H1 (cell line): Measurements from ENCODE around the gene KCNK7. TPM values are rescaled to one million over a fixed set of nuclear protein-coding genes. Genes with fewer than 3 reads are reported as not detected.

Experiments
- CHD7 ChIP-seq: fragments of 300-600 bp; sonication (generic); IDR thresholded peaks from 2 replicates; pipeline ENCODE4 v1.7.1; 2012; ENCODE audit warnings: low read length, moderate library complexity, mild to moderate bottlenecking, inconsistent platforms; ENCODE audit not compliant: insufficient replicate concordance
- polyA plus RNA-seq, 7 experiments: library from polyadenylated mRNA; depleted of rRNA in 3 of 7; stranded (reverse) in 5 of 7; unstranded in 2 of 7; fragments of >200 nt in 5 of 7; fragments of 200-250 nt in 2 of 7; gene quantifications; 1 replicate in 5 of 7; 2 replicates in 1 of 7; 4 replicates in 1 of 7; pipeline versions ENCODE4 v1.2.1 to v1.2.3, GENCODE V29; 2011 to 2013; ENCODE audit warnings: missing spikeins in 2 of 7, mixed read lengths in 2 of 7
- total RNA-seq: library from RNA; stranded (reverse); fragmentation: NEBNext Ultra II Directional; extraction: Animal tissue kit (Norgen Biotek cat#: 25700); gene quantifications from 2 replicates; pipeline ENCODE4 v1.2.1, GENCODE V29; 2021

Gene KCNK7
- total and polyA plus RNA-seq, 2 of the 8 experiments (the other 6 are each of a cell fraction or from before 2014, with no cell fraction given), result 0.74 to 1.0 TPM

- TF ChIP-seq CHD7, result no peak
- TF ChIP-seq, all 59 proteins: peak for 25
Observed at GRCh38 chr11:65569973-65570918, 25.4 kb downstream of the KCNK7 start, which contains the start of gene ZNRD2 (continued).
